HG03460 (cell line): ENCODE data around the gene BABAM2.

Experiments
- ATAC-seq: cut with Tn5 transposase; IDR thresholded peaks from one replicate; pipeline ENCODE4 v1.9.1; 2021; ENCODE audit not compliant: unreplicated experiment

Gene BABAM2

GRCh38 chr2:28336982-28337627, 446.6 kb downstream of the BABAM2 start:
- no peak for ATAC-seq

- no peak for ATAC-seq
These were observed 447.7 kb downstream of the BABAM2 start for GRCh38 chr2:28338046-28338817.

GRCh38 chr2:28338831-28339321, 448.3 kb downstream of the BABAM2 start:
- ATAC-seq, result no peak

GRCh38 chr2:28339516-28340175, 449.1 kb downstream of the BABAM2 start:
- ATAC-seq, result no peak

- ATAC-seq, result no peak
These were observed 450.0 kb downstream of the BABAM2 start for GRCh38 chr2:28340312-28341202.

GRCh38 chr2:28341208-28341891, 450.8 kb downstream of the BABAM2 start:
- no peak for ATAC-seq

GRCh38 chr2:28342081-28342967, 451.8 kb downstream of the BABAM2 start:
- ATAC-seq, result no peak

GRCh38 chr2:28343184-28343942, 452.8 kb downstream of the BABAM2 start:
- ATAC-seq, result no peak

GRCh38 chr2:28343971-28344715, 453.6 kb downstream of the BABAM2 start:
- ATAC-seq, result no peak

- ATAC-seq, result no peak
These were observed 454.3 kb downstream of the BABAM2 start for GRCh38 chr2:28344756-28345373.

GRCh38 chr2:28345619-28346018, 455.1 kb downstream of the BABAM2 start:
- ATAC-seq, result no peak

- no peak for ATAC-seq
These were observed 456.1 kb downstream of the BABAM2 start for GRCh38 chr2:28346587-28346986.

- ATAC-seq, result no peak
These were observed 456.7 kb downstream of the BABAM2 start for GRCh38 chr2:28347193-28347592.

- no peak for ATAC-seq
These were observed 457.1 kb downstream of the BABAM2 start for GRCh38 chr2:28347596-28347995.

GRCh38 chr2:28348149-28348567, 457.6 kb downstream of the BABAM2 start:
- no peak for ATAC-seq

GRCh38 chr2:28348921-28349320, 458.4 kb downstream of the BABAM2 start:
- no peak for ATAC-seq

- no peak for ATAC-seq
These were observed 459.1 kb downstream of the BABAM2 start for GRCh38 chr2:28349546-28350165.
